SHP77 (cell line): ENCODE measurements around the gene INPP5D.
A peak's percentile ranks its signal among the peaks of the same experiment; 100 is the strongest.
"Not testable (repeated sequence)": the region's sequence is repeated elsewhere in the genome, so short reads cannot be mapped to it uniquely, and the experiment has no call there.

ENCODE experiments used
- DNase-seq, 2 experiments: peaks; one replicate each; lab custom pipeline; 2025; lab: John Stamatoyannopoulos, UW

Gene INPP5D

DNA sequence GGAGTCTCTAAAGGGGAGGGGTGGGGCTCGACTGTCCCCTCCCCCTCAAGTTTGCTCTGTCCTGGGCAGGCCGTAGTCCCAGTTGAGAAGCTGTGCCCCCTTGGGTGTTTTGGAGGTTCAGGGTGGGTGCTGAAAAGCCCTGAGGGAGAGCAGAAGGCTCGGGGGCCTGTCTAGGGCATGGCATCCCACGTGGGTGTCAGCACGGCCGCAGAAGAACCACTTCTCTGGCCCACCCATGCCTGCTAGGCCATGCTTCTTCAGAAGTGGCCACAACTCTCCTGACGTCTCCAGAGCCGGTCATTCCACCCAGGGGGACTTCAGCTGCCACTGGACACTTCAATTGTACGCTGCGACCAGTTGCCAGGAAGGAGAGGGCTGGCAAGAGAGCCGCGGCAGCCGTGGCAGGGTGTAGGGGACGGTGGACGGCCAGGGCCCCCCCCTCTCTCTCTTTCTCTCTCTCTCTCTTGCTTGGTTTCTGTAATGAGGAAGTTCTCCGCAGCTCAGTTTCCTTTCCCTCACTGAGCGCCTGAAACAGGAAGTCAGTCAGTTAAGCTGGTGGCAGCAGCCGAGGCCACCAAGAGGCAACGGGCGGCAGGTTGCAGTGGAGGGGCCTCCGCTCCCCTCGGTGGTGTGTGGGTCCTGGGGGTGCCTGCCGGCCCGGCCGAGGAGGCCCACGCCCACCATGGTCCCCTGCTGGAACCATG is at the start of gene INPP5D:
INPP5D (plus strand) TSS at position 546 of the 704 bp plus-strand sequence; CDS start at position 683, 137 bp downstream.
- DNase-seq, result peak; percentile 17 to 40

DNA sequence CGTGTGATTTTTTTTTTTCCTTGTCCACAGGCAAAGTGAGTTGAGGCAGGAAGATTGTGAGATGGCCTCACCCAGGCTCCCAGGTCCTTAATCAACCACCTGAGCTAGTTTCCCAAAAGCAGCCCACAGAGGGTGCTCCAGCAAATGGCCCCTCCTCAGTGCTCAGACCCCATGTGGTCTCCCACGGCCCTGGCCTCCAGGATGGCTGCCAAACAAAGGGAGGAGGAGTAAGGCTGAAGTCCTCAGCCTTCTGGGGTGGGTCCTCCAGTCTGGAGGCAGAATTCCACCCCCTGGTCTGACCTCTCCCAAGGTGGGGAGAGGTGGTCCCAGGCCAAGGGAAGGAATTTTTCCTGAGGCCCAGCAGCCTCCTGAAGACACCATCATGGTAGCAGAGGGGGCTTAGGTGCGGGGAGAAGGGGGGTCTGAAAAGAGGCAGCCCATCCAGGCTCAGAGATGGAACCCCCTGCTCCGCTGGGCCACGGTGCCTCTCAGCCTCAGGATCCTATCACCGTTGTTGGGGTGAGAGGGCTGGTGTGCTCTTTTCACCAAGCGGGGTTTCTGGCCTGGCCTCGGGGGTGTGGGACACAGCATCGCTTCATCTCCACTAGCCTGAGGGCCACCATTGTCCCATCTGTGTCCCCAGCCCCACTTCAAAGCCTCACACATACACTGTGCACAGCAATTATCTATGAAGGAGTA is 49.4 kb upstream of the INPP5D start:
- no peak for DNase-seq

DNA sequence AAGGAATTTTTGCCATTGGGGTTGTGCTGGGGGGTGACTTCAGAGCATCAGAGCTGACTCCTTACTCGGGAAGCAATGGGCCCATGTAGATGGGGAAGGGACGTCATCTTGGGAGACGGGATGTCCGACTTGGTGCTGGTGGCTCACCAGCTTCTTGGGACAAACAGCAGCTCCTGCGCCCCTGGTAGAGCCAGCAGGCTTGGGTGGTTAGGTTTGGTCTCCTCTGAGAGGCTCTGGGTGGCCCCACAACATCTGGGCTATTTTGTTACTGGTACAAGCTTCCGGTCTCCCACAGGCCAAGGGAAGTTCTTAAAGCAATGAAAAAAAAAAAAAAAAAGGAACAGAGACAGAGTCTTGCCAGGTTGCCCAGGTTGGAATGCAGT is 48.9 kb upstream of the INPP5D start:
- DNase-seq, result no peak

DNA sequence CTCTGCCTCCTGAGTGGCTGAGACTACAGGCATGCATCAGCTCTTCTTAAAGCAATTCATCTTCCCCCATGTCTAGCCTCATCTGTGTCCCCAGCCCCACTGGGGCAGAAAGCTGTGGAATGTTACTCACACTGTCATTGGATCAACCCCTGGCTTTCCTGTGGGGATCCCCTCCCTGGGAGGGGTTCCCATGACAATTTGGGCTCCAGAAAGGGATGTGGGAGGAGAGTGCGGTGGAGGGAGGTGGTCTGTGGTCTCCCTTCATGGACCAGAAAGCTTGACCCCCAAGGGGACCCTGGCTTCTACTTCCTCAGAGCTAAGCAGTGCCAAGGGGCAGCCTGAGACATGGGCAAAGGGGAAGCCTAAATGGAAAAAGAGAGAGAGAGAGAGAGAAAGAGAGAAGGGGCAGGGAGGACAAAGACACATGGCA is 48.4 kb upstream of the INPP5D start:
- no peak for DNase-seq

DNA sequence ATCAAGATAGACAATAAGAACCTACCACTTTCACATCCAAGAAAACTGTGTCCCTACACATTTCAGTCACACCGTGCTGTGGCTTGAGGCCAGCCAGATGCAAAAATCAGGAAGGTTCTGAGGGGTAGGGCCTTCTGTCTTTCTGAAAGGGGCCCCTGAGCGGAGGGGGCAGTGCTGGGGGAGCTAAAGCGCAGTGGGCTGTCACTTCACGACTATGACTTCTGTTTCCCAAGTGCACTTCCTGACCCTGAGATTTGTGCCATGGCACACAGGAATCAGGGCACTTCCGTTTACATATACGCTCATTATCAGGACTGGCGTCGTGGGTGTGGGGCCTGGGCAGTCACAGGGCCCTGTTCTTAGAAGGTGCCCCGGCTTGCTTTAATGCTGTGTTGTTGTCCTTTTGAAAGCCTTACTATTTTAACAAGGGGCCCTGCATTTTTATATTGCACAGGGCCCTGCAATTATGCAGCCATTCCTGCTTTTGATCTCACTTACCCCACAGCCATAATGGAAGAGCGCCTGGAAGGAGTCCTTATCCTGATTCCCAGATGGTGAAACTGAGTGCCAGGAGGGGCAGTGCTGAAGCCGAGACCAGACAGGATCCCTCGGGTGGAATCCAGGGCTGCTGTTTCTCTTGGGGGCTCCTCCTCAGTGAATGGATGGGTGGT is 47.7 kb upstream of the INPP5D start:
- no peak for DNase-seq

DNA sequence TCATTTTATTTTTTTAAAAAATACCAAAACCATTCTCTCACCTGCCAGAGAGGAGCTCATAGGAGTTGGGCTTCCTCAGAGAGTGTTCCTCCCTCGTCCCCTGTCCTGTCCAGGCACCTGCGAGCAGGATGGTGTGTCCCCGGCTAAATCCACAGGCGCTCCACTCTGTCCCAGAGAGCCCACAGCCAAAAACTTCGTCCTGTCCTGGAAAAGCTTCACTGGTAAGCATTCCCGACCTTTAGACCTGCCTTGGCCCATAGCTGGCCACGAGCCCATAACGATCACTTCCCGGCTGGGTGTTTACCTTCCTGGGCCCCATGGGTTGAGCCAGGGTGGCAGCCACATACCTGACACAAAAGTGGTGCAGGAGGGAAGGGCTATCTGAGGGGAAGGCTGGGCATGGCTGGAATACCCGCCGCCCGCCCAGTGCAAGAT is 47.1 kb upstream of the INPP5D start, which contains the start of gene NGEF:
NGEF (minus strand) TSS at position 230 of the 435 bp plus-strand sequence. CDS start 38,366 bp downstream, outside the sequence.
- no peak for DNase-seq

DNA sequence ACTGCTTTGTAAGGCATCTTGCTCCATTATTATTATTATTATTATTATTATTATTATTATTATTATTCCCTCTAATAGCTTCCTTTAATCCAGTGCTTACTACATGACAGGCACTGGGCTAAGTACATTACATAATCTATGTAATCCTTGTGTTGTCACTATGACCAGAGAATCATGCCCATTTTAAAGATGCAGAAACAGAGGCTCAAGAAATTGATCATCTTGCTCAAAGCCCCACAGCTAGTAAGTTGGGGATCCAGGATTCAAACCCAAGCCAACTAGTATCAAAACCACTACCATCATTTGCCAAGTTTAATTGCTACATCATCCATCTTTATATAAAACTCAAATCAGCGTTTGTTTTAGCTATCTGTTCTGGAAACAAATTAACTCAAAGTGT is 46.5 kb upstream of the INPP5D start:
- DNase-seq, result no peak

DNA sequence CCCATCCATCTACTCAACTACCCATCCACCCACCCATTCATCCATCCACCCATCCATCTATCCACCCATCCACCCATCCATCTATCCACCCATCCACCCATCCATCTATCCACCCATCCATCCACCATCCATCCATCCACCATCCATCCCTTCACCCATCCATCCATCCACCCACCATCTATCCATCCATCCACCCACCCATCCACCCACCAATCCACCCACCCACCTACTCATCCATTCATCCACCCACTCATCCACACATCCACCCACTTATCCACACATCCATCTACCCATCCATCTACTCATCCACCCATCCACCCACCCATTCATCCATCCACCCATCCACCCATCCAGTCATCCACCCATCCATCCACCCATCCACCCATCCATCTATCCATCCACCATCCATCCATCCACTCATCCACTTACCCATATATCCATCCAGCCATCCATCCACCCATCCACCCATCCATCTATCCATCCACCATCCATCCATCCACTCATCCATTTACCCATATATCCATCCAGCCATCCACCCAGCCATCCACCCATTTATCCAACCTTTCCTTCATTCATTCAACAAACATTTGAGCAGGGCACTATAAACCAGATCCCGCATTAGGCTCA is 45.0 kb upstream of the INPP5D start:
- DNase-seq, result no peak

DNA sequence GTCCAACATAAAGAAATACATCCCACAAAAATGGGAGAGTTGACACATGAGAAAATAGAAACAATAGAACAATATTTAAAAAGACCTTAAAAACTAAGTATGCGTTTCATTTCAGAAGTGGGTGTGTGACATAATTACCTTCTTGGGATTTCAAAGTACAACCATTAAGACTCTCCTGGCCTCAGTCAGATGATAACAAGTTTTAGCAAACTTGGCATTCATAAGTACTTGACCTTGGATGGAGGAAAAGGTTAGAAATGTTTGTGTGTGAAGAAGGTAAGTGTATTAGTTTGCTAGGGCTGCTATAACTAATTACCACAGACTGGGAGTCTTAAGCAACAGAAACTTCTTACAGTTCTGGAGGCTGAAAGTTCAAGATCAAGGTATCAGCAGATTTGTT is 42.2 kb upstream of the INPP5D start:
- no peak for DNase-seq

DNA sequence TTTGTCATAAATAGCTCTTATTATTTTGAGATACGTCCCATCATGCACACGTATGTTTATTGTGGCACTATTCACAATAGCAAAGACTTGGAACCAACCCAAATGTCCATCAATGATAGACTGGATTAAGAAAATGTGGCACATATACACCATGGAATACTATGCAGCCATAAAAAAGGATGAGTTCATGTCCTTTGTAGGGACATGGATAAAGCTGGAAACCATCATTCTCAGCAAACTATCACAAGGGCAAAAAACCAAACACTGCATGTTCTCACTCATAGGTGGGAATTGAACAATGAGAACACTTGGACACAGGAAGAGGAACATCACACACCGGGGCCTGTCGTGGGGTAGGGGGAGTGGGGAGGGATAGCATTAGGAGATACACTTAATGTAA is 40.5 kb upstream of the INPP5D start:
- not testable (repeated sequence) for DNase-seq

DNA sequence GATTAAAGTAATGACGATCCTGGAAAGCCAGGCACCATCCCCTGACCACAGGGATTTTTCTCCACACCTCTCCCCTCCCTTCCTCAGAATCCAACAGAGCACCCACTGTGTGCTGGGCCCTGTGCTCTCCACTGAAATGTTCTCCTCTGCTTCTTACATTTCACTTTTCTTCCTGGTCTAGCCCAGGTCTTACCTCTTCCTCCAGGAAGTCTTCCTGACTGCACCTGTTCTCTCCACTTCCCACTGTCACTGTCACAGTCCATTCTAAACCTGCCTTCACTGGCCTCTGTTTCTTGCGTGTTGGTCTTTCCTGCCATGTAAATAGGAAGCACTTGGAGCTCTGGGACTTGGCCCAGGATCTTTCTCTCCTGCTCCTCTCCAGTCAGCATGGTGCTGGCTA is 39.7 kb upstream of the INPP5D start:
- DNase-seq, result no peak

DNA sequence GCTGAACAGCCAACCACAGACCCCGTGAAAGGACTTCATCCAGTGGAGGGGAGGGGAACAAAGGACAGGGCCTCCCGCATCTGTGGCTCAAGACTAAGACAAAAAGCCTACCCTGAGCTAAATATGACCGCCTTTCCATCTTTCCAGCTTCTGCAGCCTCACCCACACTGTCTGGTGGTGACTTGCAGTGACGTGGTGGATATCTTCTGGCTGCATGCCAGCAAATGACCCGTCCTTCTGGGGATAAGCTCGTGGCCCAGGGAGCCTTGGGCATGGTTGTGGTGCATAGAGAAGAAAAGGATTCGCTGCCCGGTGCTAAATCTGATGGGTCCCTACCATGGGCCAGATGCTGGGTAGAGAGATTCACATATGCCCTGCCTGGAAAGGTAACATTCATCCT is 38.4 kb upstream of the INPP5D start:
- DNase-seq, result no peak

DNA sequence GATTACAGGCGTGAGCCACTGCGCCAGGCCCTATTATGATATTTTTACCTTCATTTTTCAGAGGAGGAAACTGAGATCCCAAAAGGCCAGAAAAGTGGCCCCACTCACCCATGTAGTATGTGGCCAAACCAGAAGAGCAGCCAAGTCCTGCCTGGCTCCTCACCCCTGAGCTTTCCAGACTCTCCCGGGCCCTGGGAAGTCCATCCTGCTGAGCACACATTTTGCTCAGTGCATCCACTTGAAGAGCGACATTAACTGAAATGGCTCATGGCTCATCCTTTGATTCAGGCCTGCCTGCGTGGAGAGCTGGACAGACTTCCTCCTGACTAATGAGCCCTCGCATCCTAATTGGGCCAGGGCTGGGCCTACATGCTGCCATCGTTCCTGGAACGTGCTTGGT is 37.6 kb upstream of the INPP5D start:
- DNase-seq, result no peak

DNA sequence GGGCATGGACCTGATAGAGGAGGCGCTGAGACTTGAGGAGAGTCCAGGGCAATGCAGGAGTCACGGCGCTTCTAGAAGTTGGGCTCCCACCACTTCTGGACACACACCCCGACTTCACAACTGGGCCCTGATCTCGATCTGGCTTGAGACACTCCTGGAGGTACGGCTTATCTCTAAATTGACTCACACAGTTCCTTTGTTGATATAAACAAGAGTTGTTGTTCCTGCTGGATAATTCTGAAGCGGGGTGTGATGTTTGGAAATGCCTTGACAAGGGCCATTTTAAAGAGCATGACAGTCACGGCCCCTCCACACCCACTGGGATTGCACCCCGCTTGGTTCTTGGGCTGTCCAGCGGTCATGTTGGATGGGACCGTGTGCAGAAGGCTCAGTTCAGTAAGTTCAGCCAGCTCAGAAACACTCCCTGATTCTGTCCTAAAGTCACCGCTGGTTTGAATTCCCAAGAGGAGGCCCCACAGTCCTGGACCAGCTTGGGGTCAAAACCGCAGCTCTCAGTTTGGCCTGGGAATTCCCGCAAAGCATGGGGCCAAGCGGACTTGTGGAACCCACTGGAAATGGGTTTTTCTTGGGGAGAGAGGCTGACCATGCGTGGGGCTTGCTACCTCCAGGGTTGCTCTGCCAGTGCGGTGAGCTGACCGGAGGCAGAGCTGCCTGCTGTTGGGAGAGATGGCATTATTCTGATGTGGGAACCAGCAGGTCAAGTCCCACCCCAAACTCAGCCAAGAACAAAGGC is 37.0 kb upstream of the INPP5D start:
- no peak for DNase-seq

DNA sequence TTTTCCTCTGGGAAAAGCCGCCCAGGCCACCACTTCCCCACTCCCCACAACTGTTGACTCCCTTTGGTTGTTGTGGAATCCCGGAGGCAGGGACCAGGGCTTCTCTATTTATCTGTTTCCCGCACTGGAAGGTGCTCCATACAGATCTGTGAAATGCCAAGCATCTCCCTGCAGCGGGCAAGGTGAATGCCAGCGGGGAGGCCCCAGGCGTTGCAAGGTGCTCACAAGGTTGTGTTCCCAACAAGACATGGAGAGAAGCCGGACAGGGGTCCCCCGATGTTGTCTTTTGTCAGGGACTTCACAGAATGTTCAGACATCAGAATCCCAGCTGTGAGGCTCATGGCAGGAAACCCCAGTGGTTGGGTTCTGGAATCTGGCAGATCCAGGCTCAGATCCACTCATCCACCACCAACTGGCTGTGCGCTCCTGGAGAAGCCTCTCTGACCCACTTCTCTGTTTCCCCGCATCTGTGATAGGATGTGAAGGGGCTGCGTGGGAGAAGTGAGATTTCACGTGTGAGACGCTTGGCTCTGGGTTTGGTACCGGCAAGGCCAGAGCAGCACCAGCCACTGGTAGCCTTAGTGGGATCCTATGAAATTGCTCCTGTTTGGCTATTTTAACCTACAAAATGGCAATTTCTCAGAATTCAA is 36.3 kb upstream of the INPP5D start:
- no peak for DNase-seq

DNA sequence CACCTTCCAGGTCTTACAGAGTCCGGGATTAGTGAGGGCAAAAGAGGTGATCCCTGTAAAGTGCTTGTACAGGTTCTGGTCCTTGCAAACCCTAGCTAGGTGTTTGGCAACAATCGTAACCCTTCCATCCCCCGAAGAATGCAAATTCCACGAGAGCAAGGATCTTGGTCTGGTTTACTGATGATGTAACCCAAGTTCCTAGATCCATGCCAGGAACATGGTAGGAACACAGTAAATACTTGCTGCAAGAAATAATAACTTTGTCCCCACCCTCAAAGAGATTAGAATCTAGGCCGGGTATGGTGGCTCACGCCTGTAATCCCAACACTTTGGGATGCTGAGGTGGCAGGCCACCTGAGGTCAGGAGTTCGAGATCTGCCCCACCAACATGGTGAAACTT is 34.4 kb upstream of the INPP5D start:
- no peak for DNase-seq

DNA sequence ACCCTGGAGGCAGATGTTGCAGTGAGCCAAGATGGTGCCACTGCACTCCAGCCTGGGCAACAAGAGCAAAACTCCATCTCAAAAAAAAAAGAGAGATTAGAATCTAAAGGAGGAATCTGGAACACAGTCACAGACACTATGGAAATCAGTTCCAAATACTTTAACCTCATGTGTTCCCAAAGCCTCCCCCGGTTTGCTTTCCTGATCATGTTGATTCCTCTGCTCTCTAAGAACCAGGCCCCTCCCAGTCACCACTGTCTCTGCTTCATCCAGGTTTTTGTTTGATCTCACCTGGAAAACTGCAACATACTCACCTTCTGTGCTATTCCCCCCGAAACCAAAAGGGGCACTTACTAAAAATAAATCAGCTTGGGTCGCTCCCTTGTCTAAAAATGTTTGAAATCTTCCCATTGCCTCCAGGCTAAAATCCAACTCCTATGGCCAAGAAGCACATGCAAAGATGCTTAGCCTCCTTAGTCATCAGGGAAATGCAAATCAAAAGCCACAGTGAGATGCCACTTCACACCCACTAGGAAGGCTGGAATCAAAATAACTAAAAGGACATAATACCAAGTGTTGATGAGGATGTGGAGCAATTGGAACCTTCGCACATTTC is 33.8 kb upstream of the INPP5D start:
- no peak for DNase-seq

DNA sequence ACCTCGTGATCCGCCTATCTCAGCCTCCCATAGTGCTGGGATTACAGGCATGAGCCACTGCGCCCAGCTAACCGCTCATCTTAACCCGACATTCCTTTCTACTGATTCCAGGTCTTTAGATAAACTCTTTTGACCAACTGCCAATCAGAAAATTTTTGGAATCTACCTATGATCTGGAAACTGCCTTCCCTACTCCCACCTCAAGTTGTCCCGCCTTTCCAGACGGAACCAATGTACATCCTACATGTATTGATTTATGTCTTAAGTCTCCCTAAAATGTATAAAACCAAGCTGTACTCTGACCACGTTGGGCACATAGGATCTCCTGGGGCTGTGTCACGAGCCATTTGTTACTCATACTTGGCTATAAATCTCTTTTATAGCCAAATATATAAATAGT is 30.8 kb upstream of the INPP5D start:
- DNase-seq, result no peak

DNA sequence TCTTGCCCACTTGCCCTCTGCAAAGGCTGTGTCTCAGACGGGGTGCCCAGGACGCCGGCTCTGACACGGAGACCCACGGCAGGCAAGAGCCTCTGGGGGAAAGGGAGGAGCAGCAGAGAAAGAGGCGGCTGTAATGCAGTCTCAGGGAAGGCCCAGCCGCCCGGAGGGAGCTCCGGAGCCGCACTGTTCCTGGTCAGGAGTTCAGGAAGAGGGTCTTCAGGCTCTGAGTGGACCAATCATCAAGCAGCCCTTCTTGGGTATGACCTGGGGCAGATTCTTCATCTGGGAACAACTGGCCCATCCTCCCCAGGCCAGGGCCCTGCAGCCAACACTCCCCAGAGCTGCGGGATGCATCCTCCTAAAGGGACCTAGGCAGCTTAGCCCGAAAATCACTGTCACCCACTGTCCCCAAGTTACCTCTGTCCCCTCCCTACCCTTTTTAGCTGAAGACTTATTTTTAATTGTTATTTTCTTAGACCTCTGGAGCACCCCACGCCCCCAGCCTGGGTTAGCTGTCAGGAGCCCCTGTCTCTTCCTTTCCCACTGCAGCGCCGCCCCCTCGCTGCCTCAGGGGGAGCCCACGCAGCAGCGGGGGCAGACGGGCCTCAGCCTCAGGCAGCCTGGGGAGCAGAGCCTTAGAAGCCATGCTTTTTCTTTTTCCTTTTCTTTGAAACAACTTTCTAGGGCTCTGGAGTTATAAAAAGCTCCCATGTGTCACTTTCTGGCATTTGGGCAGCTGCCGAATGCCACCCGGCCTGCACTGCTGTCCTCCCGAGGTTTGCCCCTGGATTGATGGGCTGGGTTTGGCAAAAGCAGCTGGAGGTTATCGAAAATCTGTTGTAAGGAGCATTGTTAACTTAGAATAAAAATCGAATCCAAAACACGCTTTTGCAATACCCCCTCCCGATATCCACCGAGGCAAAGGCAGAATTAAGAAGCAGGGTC is 28.3 kb upstream of the INPP5D start:
- DNase-seq, result no peak
